ENCODE results near the gene SOX8. TPM values are rescaled to one million over a fixed set of nuclear protein-coding genes. Genes with fewer than 3 reads are reported as not detected.

The SOX8 gene
- total RNA-seq, 5 donors from 2014 or later (not counting 1 experiment from before 2014, with no cell fraction given): 4.7 to 5.9 (median 5.1) TPM

DNA sequence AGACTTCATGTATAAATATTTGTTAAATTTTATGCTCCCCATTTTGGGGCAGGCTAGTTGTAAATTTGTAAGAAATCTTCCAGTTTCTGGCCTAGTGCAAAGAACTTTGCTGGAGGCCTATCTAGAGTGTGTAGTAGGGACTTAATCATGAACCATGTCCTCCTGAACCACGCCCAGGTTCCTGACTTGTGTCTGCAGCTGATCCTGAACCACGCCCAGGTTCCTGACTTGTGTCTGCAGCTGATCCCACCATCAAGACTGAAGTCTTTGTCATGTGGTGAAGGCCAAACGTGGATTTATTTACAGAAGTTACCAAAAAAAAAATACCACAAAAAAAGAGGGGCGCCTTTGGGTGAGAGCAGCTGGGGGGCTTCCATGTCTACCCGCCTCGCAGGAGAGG lies 43.8 kb upstream of the SOX8 start:
- Histone ChIP-seq H3K4me3 (ENCODE audit: control insufficient read depth in 1 of 2, extremely low read depth in 1 of 2, low read length in 1 of 2) (no peak overlapping the region), H3K9me3 (peaks cover 3% of the 10 kb centered on the region), H3K36me3 (ENCODE audit: control insufficient read depth in 2 of 2, extremely low read depth in 1 of 2, insufficient read depth in 1 of 2, low read length in 1 of 2) (peaks cover 8 to 29% of the 10 kb centered on the region in 2 donors), H3K4me1 (ENCODE audit: control insufficient read depth in 1 of 2, extremely low read depth in 1 of 2, insufficient read depth in 2 of 2, low read length in 2 of 2) (no peaks in the 10 kb centered on the region), H3K27ac (ENCODE audit: low read length) (no peak overlapping the region), H3K27me3 (replicated peaks in 1 of 2; ENCODE audit: control insufficient read depth in 2 of 2, extremely low read depth in 1 of 2, insufficient read depth in 2 of 2, low read length in 1 of 2) (no peaks in the 10 kb centered on the region)
- WGBS (ENCODE audit: insufficient coverage): 78% methylated on average over 4 of the region's 6 CpGs
- DNase-seq (no peak), ATAC-seq (replicated peaks in 1 of 4) (no peak)
- H3K27me3 Mint-ChIP-seq: no peaks in the 10 kb centered on the region
- no peak overlapping the region for H3K4me3 Mint-ChIP-seq
- H3K27ac Mint-ChIP-seq: no peak overlapping the region
- H3K9me3 Mint-ChIP-seq: peaks cover 8 to 14% (median 14%) of the 10 kb centered on the region in 3 donors
- CTCF ChIA-PET: no interaction called here
- peaks cover 46% of the 10 kb centered on the region for H3K36me3 Mint-ChIP-seq
- POLR2A ChIA-PET: no interaction called here
- peaks cover 0 to 9% (median 3%) of the 10 kb centered on the region in 3 donors for H3K4me1 Mint-ChIP-seq

DNA sequence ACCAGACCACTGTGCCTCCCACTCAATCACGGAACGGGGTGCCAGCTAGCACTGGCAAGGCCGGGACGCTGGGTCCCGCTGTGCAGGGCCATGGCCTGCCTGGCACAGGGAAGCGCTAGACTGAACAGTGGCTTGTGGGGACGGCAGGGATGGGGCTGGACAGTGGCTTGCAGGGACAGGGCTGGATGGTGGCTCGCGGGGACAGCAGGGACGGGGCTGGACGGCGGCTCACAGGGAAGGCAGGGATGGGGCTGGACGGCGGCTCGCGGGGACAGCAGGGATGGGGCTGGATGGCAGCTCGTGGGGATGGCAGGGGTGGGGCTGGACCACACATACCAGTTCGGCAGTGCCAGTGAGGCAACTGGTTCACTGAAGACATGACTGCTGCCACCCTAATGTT lies 43.4 kb upstream of the SOX8 start:
- no peaks in the 10 kb centered on the region for H3K27me3 Mint-ChIP-seq
- 86% methylated on average over 15 of the region's 18 CpGs for WGBS (ENCODE audit: insufficient coverage)
- H3K27ac ChIP-seq (ENCODE audit: low read length): no peak overlapping the region
- ChIA-PET CTCF (no interaction called here), POLR2A (no interaction called here)
- no peaks in the 10 kb centered on the region for H3K27me3 ChIP-seq (replicated peaks in 1 of 2; ENCODE audit: control insufficient read depth in 2 of 2, extremely low read depth in 1 of 2, insufficient read depth in 2 of 2, low read length in 1 of 2)
- peaks cover 6 to 25% of the 10 kb centered on the region in 2 donors for H3K36me3 ChIP-seq (ENCODE audit: control insufficient read depth in 2 of 2, extremely low read depth in 1 of 2, insufficient read depth in 1 of 2, low read length in 1 of 2)
- ATAC-seq (replicated peaks in 1 of 4) (no peak), DNase-seq (no peak)
- peaks cover 3% of the 10 kb centered on the region for H3K9me3 ChIP-seq
- peaks cover 0 to 9% (median 3%) of the 10 kb centered on the region in 3 donors for H3K4me1 Mint-ChIP-seq
- no peak overlapping the region for H3K4me3 ChIP-seq (ENCODE audit: control insufficient read depth in 1 of 2, extremely low read depth in 1 of 2, low read length in 1 of 2)
- H3K4me1 ChIP-seq (ENCODE audit: control insufficient read depth in 1 of 2, extremely low read depth in 1 of 2, insufficient read depth in 2 of 2, low read length in 2 of 2): no peaks in the 10 kb centered on the region
- H3K9me3 Mint-ChIP-seq: peaks cover 9 to 16% (median 15%) of the 10 kb centered on the region in 3 donors
- no peak overlapping the region for H3K4me3 Mint-ChIP-seq
- peaks cover 44% of the 10 kb centered on the region for H3K36me3 Mint-ChIP-seq
- no peak overlapping the region for H3K27ac Mint-ChIP-seq

DNA sequence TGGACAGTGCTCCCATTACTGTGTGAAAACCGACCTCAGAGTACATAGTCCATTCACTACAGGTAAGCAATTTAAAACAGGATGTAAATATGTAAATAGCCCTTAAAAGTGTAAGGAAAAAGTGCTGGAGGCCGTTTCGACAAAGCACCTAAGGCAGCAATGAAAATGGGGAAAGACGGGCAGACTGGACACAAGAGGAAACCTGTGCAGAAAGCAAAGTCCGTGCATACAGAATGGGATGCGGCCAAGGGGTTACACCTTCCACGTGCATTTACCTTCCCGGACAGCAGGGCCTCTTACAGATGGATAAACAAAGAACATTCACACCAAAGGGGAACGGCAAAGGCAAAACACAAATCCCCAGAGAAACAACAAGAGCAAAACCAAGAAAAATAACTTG lies 42.8 kb upstream of the SOX8 start:
- Mint-ChIP-seq H3K27me3 (no peaks in the 10 kb centered on the region), H3K9me3 (peaks cover 9 to 19% (median 17%) of the 10 kb centered on the region in 3 donors), H3K36me3 (peaks cover 42% of the 10 kb centered on the region), H3K4me1 (peaks cover 0 to 9% (median 3%) of the 10 kb centered on the region in 3 donors), H3K27ac (no peak overlapping the region), H3K4me3 (no peak overlapping the region)
- Histone ChIP-seq H3K4me3 (ENCODE audit: control insufficient read depth in 1 of 2, extremely low read depth in 1 of 2, low read length in 1 of 2) (no peak overlapping the region), H3K4me1 (ENCODE audit: control insufficient read depth in 1 of 2, extremely low read depth in 1 of 2, insufficient read depth in 2 of 2, low read length in 2 of 2) (no peaks in the 10 kb centered on the region), H3K27ac (ENCODE audit: low read length) (no peak overlapping the region), H3K9me3 (peaks cover 3% of the 10 kb centered on the region), H3K36me3 (ENCODE audit: control insufficient read depth in 2 of 2, extremely low read depth in 1 of 2, insufficient read depth in 1 of 2, low read length in 1 of 2) (peaks cover 2 to 19% of the 10 kb centered on the region in 2 donors), H3K27me3 (replicated peaks in 1 of 2; ENCODE audit: control insufficient read depth in 2 of 2, extremely low read depth in 1 of 2, insufficient read depth in 2 of 2, low read length in 1 of 2) (no peaks in the 10 kb centered on the region)
- no peak for ATAC-seq (replicated peaks in 1 of 4)
- CTCF ChIA-PET: no interaction called here
- POLR2A ChIA-PET: no interaction called here
- 79% methylated on average over 7 of the region's 9 CpGs for WGBS (ENCODE audit: insufficient coverage)
- no peak for DNase-seq

DNA sequence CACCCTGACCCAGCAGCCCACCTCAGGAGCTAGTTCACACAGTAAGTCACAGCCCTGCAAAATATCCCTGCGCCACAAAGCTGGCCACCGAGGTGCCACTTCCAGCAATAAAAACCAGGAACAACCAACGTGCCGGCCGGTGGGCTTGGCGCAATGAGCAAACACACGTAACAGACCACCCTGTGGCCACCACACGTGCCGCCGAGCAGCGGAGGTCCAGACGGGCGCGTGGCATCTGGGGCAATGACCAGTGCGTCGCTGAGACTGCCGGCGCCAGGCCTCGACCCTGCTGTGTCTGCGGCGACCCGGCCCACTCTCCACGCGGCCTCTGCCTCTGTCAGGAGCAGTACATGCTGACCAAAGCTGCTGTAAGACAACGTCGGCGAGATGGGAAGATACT lies 42.3 kb upstream of the SOX8 start:
- Histone ChIP-seq H3K27ac (ENCODE audit: low read length) (no peak overlapping the region), H3K27me3 (replicated peaks in 1 of 2; ENCODE audit: control insufficient read depth in 2 of 2, extremely low read depth in 1 of 2, insufficient read depth in 2 of 2, low read length in 1 of 2) (no peaks in the 10 kb centered on the region), H3K36me3 (ENCODE audit: control insufficient read depth in 2 of 2, extremely low read depth in 1 of 2, insufficient read depth in 1 of 2, low read length in 1 of 2) (peaks cover 7 to 18% of the 10 kb centered on the region in 2 donors), H3K4me3 (ENCODE audit: control insufficient read depth in 1 of 2, extremely low read depth in 1 of 2, low read length in 1 of 2) (no peak overlapping the region), H3K9me3 (peaks cover 3% of the 10 kb centered on the region), H3K4me1 (ENCODE audit: control insufficient read depth in 1 of 2, extremely low read depth in 1 of 2, insufficient read depth in 2 of 2, low read length in 2 of 2) (no peaks in the 10 kb centered on the region)
- POLR2A ChIA-PET: no interaction called here
- Mint-ChIP-seq H3K36me3 (peaks cover 43% of the 10 kb centered on the region), H3K4me3 (no peak overlapping the region), H3K27me3 (no peaks in the 10 kb centered on the region), H3K9me3 (peaks cover 9 to 20% (median 18%) of the 10 kb centered on the region in 3 donors), H3K4me1 (peaks cover 0 to 9% (median 3%) of the 10 kb centered on the region in 3 donors), H3K27ac (no peak overlapping the region)
- WGBS (ENCODE audit: insufficient coverage): 97% methylated on average over 24 of the region's 27 CpGs
- no peak for DNase-seq
- no peak for ATAC-seq (replicated peaks in 1 of 4)
- CTCF ChIA-PET: no interaction called here

DNA sequence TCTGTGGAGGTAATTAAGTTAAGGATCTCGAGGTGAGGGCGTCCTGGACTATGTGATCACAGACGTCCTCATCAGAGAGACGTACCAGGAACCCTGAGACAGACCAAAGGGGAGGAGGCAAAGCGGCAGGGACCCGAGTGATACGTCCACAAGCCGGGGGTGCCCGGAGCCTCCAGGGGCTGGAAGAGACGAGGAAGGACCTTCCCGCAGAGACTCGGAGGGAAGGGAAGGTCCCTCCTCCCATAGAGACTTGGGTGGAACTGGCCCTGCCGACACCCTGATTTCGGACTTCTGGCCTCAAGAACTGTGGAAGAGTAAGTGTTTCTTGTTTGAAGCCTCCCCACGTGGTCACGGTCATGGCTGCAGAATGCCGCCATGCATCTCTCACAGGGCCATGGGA lies 41.6 kb upstream of the SOX8 start:
- ChIA-PET POLR2A (no interaction called here), CTCF (no interaction called here)
- Mint-ChIP-seq H3K27ac (no peak overlapping the region), H3K9me3 (peaks cover 13 to 20% (median 18%) of the 10 kb centered on the region in 3 donors), H3K4me1 (peaks cover 0 to 9% (median 3%) of the 10 kb centered on the region in 3 donors), H3K4me3 (no peak overlapping the region), H3K36me3 (peaks cover 48% of the 10 kb centered on the region), H3K27me3 (no peaks in the 10 kb centered on the region)
- WGBS (ENCODE audit: insufficient coverage): 78% methylated on average over 4 of the region's 17 CpGs
- Histone ChIP-seq H3K9me3 (peaks cover 3% of the 10 kb centered on the region), H3K27ac (ENCODE audit: low read length) (no peak overlapping the region), H3K4me3 (ENCODE audit: control insufficient read depth in 1 of 2, extremely low read depth in 1 of 2, low read length in 1 of 2) (no peak overlapping the region), H3K4me1 (ENCODE audit: control insufficient read depth in 1 of 2, extremely low read depth in 1 of 2, insufficient read depth in 2 of 2, low read length in 2 of 2) (no peaks in the 10 kb centered on the region), H3K27me3 (replicated peaks in 1 of 2; ENCODE audit: control insufficient read depth in 2 of 2, extremely low read depth in 1 of 2, insufficient read depth in 2 of 2, low read length in 1 of 2) (no peaks in the 10 kb centered on the region), H3K36me3 (ENCODE audit: control insufficient read depth in 2 of 2, extremely low read depth in 1 of 2, insufficient read depth in 1 of 2, low read length in 1 of 2) (peaks cover 7 to 19% of the 10 kb centered on the region in 2 donors)
- DNase-seq (no peak), ATAC-seq (replicated peaks in 1 of 4) (no peak)

DNA sequence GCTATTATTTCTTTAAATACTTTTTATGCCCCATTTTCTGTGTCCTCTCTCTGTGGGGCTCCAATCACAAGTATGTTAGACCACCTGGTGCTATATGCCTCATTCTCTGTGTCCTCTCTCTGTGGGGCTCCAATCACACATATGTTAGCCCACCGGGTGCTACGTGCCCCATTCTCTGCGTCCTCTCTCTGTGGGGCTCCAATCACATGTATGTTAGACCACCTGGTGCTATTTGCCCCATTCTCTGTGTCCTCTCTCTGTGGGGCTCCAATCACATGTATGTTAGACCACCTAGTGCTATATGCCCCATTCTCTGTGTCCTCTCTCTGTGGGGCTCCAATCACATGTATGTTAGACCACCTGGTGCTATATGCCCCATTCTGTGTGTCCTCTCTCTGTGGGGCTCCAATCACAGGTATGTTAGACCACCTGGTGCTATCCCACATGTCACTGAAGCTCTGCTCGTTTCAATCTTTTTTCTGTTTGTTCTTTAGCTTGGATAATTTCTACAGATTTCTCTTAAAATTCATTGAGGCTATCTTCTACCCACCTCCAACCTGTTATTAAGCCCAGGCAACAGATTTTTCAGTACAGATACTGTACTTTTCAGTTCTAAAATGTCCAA lies 39.0 kb upstream of the SOX8 start:
- CTCF ChIA-PET: no interaction called here
- Histone ChIP-seq H3K27me3 (replicated peaks in 1 of 2; ENCODE audit: control insufficient read depth in 2 of 2, extremely low read depth in 1 of 2, insufficient read depth in 2 of 2, low read length in 1 of 2) (no peaks in the 10 kb centered on the region), H3K36me3 (ENCODE audit: control insufficient read depth in 2 of 2, extremely low read depth in 1 of 2, insufficient read depth in 1 of 2, low read length in 1 of 2) (peaks cover 7 to 36% of the 10 kb centered on the region in 2 donors), H3K4me3 (ENCODE audit: control insufficient read depth in 1 of 2, extremely low read depth in 1 of 2, low read length in 1 of 2) (no peak overlapping the region), H3K4me1 (ENCODE audit: control insufficient read depth in 1 of 2, extremely low read depth in 1 of 2, insufficient read depth in 2 of 2, low read length in 2 of 2) (no peaks in the 10 kb centered on the region), H3K9me3 (peaks cover 3% of the 10 kb centered on the region), H3K27ac (ENCODE audit: low read length) (no peak overlapping the region)
- Mint-ChIP-seq H3K4me1 (peaks cover 0 to 3% (median 0%) of the 10 kb centered on the region in 3 donors), H3K27ac (no peak overlapping the region), H3K36me3 (peaks cover 68% of the 10 kb centered on the region), H3K9me3 (peaks cover 13 to 20% (median 18%) of the 10 kb centered on the region in 3 donors), H3K4me3 (no peak overlapping the region), H3K27me3 (no peaks in the 10 kb centered on the region)
- no peak for DNase-seq
- WGBS (ENCODE audit: insufficient coverage): 100% methylated on average over 3 of the region's 4 CpGs
- POLR2A ChIA-PET: interaction anchor here in 1 of 2 donors (0.6 kb wide), 1 partner anchor 21 kb away, joined by 10 read pairs; no protein-coding TSS in a partner anchor
- no peak for ATAC-seq (replicated peaks in 1 of 4)

All from T-cell (primary cell).